Smooth muscle cell (in vitro differentiated cells): ENCODE measurements around the gene AMER2. TPM values are rescaled to one million over a fixed set of nuclear protein-coding genes. Genes with fewer than 3 reads are reported as not detected.

ENCODE experiments used
- DNase-seq: peaks from one replicate; lab custom pipeline; 2025; ENCODE audit not compliant: unreplicated experiment; lab: John Stamatoyannopoulos, UW
- H2AFZ ChIP-seq: fragments of 200-600 bp; sonication (generic); 2 replicates; pipeline ENCODE4 v1.6.0; 2016; ENCODE audit warnings: antibody characterized with exemption, low read depth, mild to moderate bottlenecking
- H3F3A ChIP-seq: fragments of 200-600 bp; sonication (generic); 2 replicates; pipeline ENCODE4 v1.6.0; 2017; ENCODE audit warnings: antibody characterized with exemption, low read depth
- H3K27ac ChIP-seq: fragments of 200-600 bp; sonication (generic); 2 replicates; pipeline ENCODE4 v1.5.1; 2016; ENCODE audit warnings: low read depth, mild to moderate bottlenecking
- H3K27me3 ChIP-seq: fragments of 200-600 bp; sonication (generic); 2 replicates; pipeline ENCODE4 v1.6.1; 2016; ENCODE audit warnings: low read depth, mild to moderate bottlenecking
- H3K36me3 ChIP-seq: fragments of 200-600 bp; sonication (generic); 2 replicates; pipeline ENCODE4 v1.5.1; 2016; ENCODE audit warnings: low read depth
- H3K4me1 ChIP-seq: fragments of 200-600 bp; sonication (generic); 2 replicates; pipeline ENCODE4 v1.5.1; 2016; ENCODE audit warnings: low read depth
- H3K4me2 ChIP-seq: fragments of 200-600 bp; sonication (generic); 2 replicates; pipeline ENCODE4 v1.6.0; 2016; ENCODE audit warnings: mild to moderate bottlenecking
- H3K4me3 ChIP-seq: fragments of 200-600 bp; sonication (generic); 2 replicates; pipeline ENCODE4 v1.5.1; 2016; ENCODE audit warnings: mild to moderate bottlenecking
- H3K79me2 ChIP-seq: fragments of 200-600 bp; sonication (generic); 2 replicates; pipeline ENCODE4 v1.6.0; 2016; ENCODE audit warnings: low read depth, mild to moderate bottlenecking
- H3K9ac ChIP-seq: fragments of 200-600 bp; sonication (generic); 2 replicates; pipeline ENCODE4 v1.6.0; 2016; ENCODE audit warnings: low read depth
- H3K9me3 ChIP-seq: fragments of 200-600 bp; sonication (generic); replicated peaks from 2 replicates; pipeline ENCODE4 v1.5.1; 2016; ENCODE audit warnings: low read depth
- H4K20me1 ChIP-seq: fragments of 200-600 bp; sonication (generic); 2 replicates; pipeline ENCODE4 v1.6.0; 2016; ENCODE audit warnings: low read depth
- CTCF ChIP-seq: fragments of 200-600 bp; sonication (generic); IDR thresholded peaks from 2 replicates; pipeline ENCODE4 v1.5.1; 2017; ENCODE audit warnings: borderline replicate concordance, mild to moderate bottlenecking, antibody characterized with exemption; ENCODE audit not compliant: insufficient read depth, poor library complexity, severe bottlenecking
- WGBS: methylation state at CpG from one replicate; pipeline ENCODE4 v1.1.7; 2016; ENCODE audit warnings: low lambda C conversion rate; 5-methylcytosine and 5-hydroxymethylcytosine counted together
- polyA plus RNA-seq: library from polyadenylated mRNA; unstranded; fragments of >200 nt; fragmentation: Nextera tagmentation; extraction: Ambion mirVana; gene quantifications from 2 replicates; pipeline ENCODE4 v1.2.1, GENCODE V29; 2016
- total RNA-seq: library from RNA; depleted of rRNA; stranded (reverse); fragments of >200 nt; gene quantifications from 2 replicates; pipeline ENCODE4 v1.2.3, GENCODE V29; 2014

Gene AMER2
- total and polyA plus RNA-seq, 2 experiments from 2014 or later = 0.09 TPM; not detected in 1

GRCh38 chr13:25180775-25181537, 8.9 kb upstream of the AMER2 start:
- Histone ChIP-seq H3K79me2 (no peaks in the 10 kb centered on the region), H3K4me3 (no peak overlapping the region), H3F3A (no peaks in the 10 kb centered on the region), H3K9ac (no peak overlapping the region), H3K4me1 (peaks cover 9% of the 10 kb centered on the region), H3K4me2 (no peak overlapping the region), H3K9me3 (no peaks in the 10 kb centered on the region), H3K36me3 (no peaks in the 10 kb centered on the region), H3K27me3 (peaks cover 13% of the 10 kb centered on the region), H4K20me1 (no peaks in the 10 kb centered on the region), H2AFZ (no peak overlapping the region), H3K27ac (no peak overlapping the region)
- no peak for DNase-seq
- 75% methylated on average over 3 of the region's 3 CpGs for WGBS
- no peak for TF ChIP-seq CTCF

- TF ChIP-seq CTCF = no peak
Measured at GRCh38 chr13:25179832-25180774, 8.0 kb upstream of the AMER2 start.

GRCh38 chr13:25179011-25179410, 6.9 kb upstream of the AMER2 start:
- Histone ChIP-seq H3K79me2 (no peaks in the 10 kb centered on the region), H3K36me3 (no peaks in the 10 kb centered on the region), H3K4me1 (peaks cover 9% of the 10 kb centered on the region), H3K27me3 (peaks cover 4% of the 10 kb centered on the region), H2AFZ (no peak overlapping the region), H3K9me3 (no peaks in the 10 kb centered on the region), H3K4me3 (no peak overlapping the region), H3K27ac (no peak overlapping the region), H3K9ac (no peak overlapping the region), H3K4me2 (no peak overlapping the region), H3F3A (no peaks in the 10 kb centered on the region), H4K20me1 (no peaks in the 10 kb centered on the region)
- DNase-seq = no peak
- no peak for TF ChIP-seq CTCF
- WGBS = 92% methylated on average over 3 of the region's 3 CpGs

More at GRCh38 chr13:25179832-25180774, 8.0 kb upstream of the AMER2 start:
- Histone ChIP-seq H3K4me3 (no peak overlapping the region), H4K20me1 (no peaks in the 10 kb centered on the region), H3K4me2 (no peak overlapping the region), H3K9ac (no peak overlapping the region), H3K27me3 (peaks cover 6% of the 10 kb centered on the region), H3K27ac (no peak overlapping the region), H3K36me3 (no peaks in the 10 kb centered on the region), H2AFZ (no peak overlapping the region), H3K79me2 (no peaks in the 10 kb centered on the region), H3F3A (no peaks in the 10 kb centered on the region), H3K4me1 (peaks cover 9% of the 10 kb centered on the region), H3K9me3 (no peaks in the 10 kb centered on the region)
- no peak for DNase-seq
- 83% methylated on average over 18 of the region's 18 CpGs for WGBS
